T-cell (primary cell): ENCODE results near the gene MACROH2A1. TPM values are rescaled to one million over a fixed set of nuclear protein-coding genes. Genes with fewer than 3 reads are reported as not detected.

Experiments
- ATAC-seq, 4 experiments: fragments of 200-7000 bp in 3 of 4; fragments of 150-1000 bp in 1 of 4; cut with Tn5 transposase; replicated peaks in 1 of 4; 1 replicate in 3 of 4; 2 replicates in 1 of 4; pipeline ENCODE4 v1.10.0; 2021; ENCODE audit warnings: moderate library complexity in 3 of 4, mild to moderate bottlenecking in 2 of 4, moderate number of reproducible peaks in 1 of 4
- CTCF ChIA-PET, 2 donors: fragments of 300-600 bp; sonication (Branson Sonifier 250); formaldehyde crosslinking; loops; one replicate each; lab custom pipeline; 2022; ENCODE audit warnings: antibody characterized with exemption in 2 of 2; lab: Charles Lee
- POLR2A ChIA-PET, 2 donors: fragments of 300-600 bp; sonication (Branson Sonifier 250); formaldehyde crosslinking; loops; one replicate each; lab custom pipeline; 2022; ENCODE audit warnings: antibody characterized with exemption in 2 of 2; lab: Charles Lee
- DNase-seq, 35 experiments: peaks; one replicate each; pipeline versions ENCODE4 v3.0.0 to v3.0.0-alpha.2; 2013 to 2023
- H3K27ac ChIP-seq: one replicate; pipeline ENCODE4 v1.5.1; 2013; ENCODE audit warnings: low read length
- H3K27me3 ChIP-seq, 2 experiments: replicated peaks in 1 of 2; 1 replicate in 1 of 2; 2 replicates in 1 of 2; pipeline versions ENCODE4 v1.6.1 to v1.7.0; 2013; ENCODE audit warnings: low read length in 1 of 2, mixed read lengths in 1 of 2; ENCODE audit not compliant: control insufficient read depth in 2 of 2, insufficient read depth in 2 of 2; ENCODE audit errors: extremely low read depth in 1 of 2
- H3K36me3 ChIP-seq, 2 donors: 1 replicate in 1 of 2; 2 replicates in 1 of 2; pipeline versions ENCODE4 v1.6.1 to v1.7.0; 2013; ENCODE audit warnings: low read length in 1 of 2; ENCODE audit not compliant: control insufficient read depth in 2 of 2, insufficient read depth in 1 of 2; ENCODE audit errors: extremely low read depth in 1 of 2
- H3K4me1 ChIP-seq, 2 experiments: 1 replicate in 1 of 2; 2 replicates in 1 of 2; pipeline versions ENCODE4 v1.6.1 to v1.7.0; 2013; ENCODE audit warnings: low read length in 2 of 2, mixed read lengths in 1 of 2; ENCODE audit not compliant: insufficient read depth in 2 of 2, control insufficient read depth in 1 of 2; ENCODE audit errors: extremely low read depth in 1 of 2
- H3K4me3 ChIP-seq, 2 donors: 1 replicate in 1 of 2; 2 replicates in 1 of 2; pipeline versions ENCODE4 v1.5.1 to v1.7.0; 2013; ENCODE audit warnings: mild to moderate bottlenecking in 2 of 2, low read length in 1 of 2, moderate library complexity in 1 of 2; ENCODE audit not compliant: control insufficient read depth in 1 of 2; ENCODE audit errors: extremely low read depth in 1 of 2
- H3K9me3 ChIP-seq: 2 replicates; pipeline ENCODE4 v1.7.0; 2013
- H3K27ac Mint-ChIP-seq, 2 donors: one replicate each; pipeline ENCODE4 v1.8.0; 2020 to 2021; ENCODE audit warnings: mild to moderate bottlenecking in 2 of 2, mixed read lengths in 2 of 2
- H3K27me3 Mint-ChIP-seq, 2 donors: one replicate each; pipeline ENCODE4 v1.8.0; 2021 to 2022; ENCODE audit warnings: mixed read lengths in 2 of 2
- H3K36me3 Mint-ChIP-seq: one replicate; pipeline ENCODE4 v1.8.0; 2021; ENCODE audit warnings: mixed read lengths
- H3K4me1 Mint-ChIP-seq, 3 donors: one replicate each; pipeline ENCODE4 v1.8.0; 2020 to 2022; ENCODE audit warnings: mixed read lengths in 3 of 3, mild to moderate bottlenecking in 1 of 3
- H3K4me3 Mint-ChIP-seq, 3 donors: one replicate each; pipeline ENCODE4 v1.8.0; 2020 to 2022; ENCODE audit warnings: mild to moderate bottlenecking in 3 of 3, mixed read lengths in 3 of 3, moderate library complexity in 3 of 3
- H3K9me3 Mint-ChIP-seq, 3 donors: one replicate each; pipeline ENCODE4 v1.8.0; 2020 to 2022; ENCODE audit warnings: mixed read lengths in 3 of 3
- WGBS: methylation state at CpG from one replicate; pipeline ENCODE4 v1.1.5; 2013; ENCODE audit warnings: missing lambda C conversion rate; ENCODE audit not compliant: insufficient coverage; 5-methylcytosine and 5-hydroxymethylcytosine counted together
- total RNA-seq, 35 experiments: library from RNA in 6 of 35; stranded (reverse) in 6 of 35; fragments of 120-200 nt in 1 of 35; gene quantifications; one replicate each; pipeline versions ENCODE4 v1.2.1 to v1.2.4 and lab custom pipeline; 2013 to 2026

MACROH2A1 gene
- total RNA-seq, 5 donors from 2014 or later (not counting 1 experiment from before 2014, with no cell fraction given), result 111 to 136 (median 133) TPM

- Mint-ChIP-seq H3K27me3 (peaks cover 4 to 18% of the 10 kb centered on the region in 2 donors), H3K4me1 (peaks cover 0 to 11% (median 5%) of the 10 kb centered on the region in 3 donors), H3K36me3 (no peaks in the 10 kb centered on the region), H3K4me3 (no peak overlapping the region), H3K27ac (no peak overlapping the region), H3K9me3 (peaks cover 0 to 12% (median 6%) of the 10 kb centered on the region in 3 donors)
- Histone ChIP-seq H3K4me3 (no peak overlapping the region), H3K27ac (no peak overlapping the region), H3K4me1 (no peaks in the 10 kb centered on the region), H3K9me3 (no peaks in the 10 kb centered on the region), H3K36me3 (no peaks in the 10 kb centered on the region), H3K27me3 (peaks cover 0 to 14% of the 10 kb centered on the region in 2 experiments)
- no peak for DNase-seq
- 95% methylated on average over 7 of the region's 7 CpGs for WGBS
- ChIA-PET CTCF (no interaction called here), POLR2A (interaction anchor here in 1 of 2 donors (0.6 kb wide), 1 partner anchor 105 kb away, joined by 3 read pairs; no protein-coding TSS in a partner anchor)
- ATAC-seq, result no peak
These were observed 31.1 kb upstream of the MACROH2A1 start for GRCh38 chr5:135430135-135430437.

- Histone ChIP-seq H3K27me3 (peaks cover 0 to 8% of the 10 kb centered on the region in 2 experiments), H3K9me3 (no peaks in the 10 kb centered on the region), H3K4me3 (no peak overlapping the region), H3K4me1 (no peaks in the 10 kb centered on the region), H3K27ac (no peak overlapping the region), H3K36me3 (no peaks in the 10 kb centered on the region)
- Mint-ChIP-seq H3K36me3 (no peaks in the 10 kb centered on the region), H3K4me1 (peaks cover 0 to 11% (median 5%) of the 10 kb centered on the region in 3 donors), H3K9me3 (peaks cover 0 to 12% (median 6%) of the 10 kb centered on the region in 3 donors), H3K4me3 (no peak overlapping the region), H3K27ac (no peak overlapping the region), H3K27me3 (peaks cover 4 to 14% of the 10 kb centered on the region in 2 donors)
- DNase-seq, result no peak
- no peak for ATAC-seq
- WGBS, result 78% methylated on average over 7 of the region's 12 CpGs
- POLR2A ChIA-PET, result no interaction called here
- CTCF ChIA-PET, result interaction anchor here in 1 of 2 donors (0.5 kb wide), 1 partner anchor 18 kb away, joined by 3 read pairs; no protein-coding TSS in a partner anchor
These were observed 30.5 kb upstream of the MACROH2A1 start for GRCh38 chr5:135429301-135430134.

- no peaks in the 10 kb centered on the region for H3K36me3 ChIP-seq
- peaks cover 0 to 7% of the 10 kb centered on the region in 2 experiments for H3K27me3 ChIP-seq
- Mint-ChIP-seq H3K27ac (no peak overlapping the region), H3K4me3 (no peak overlapping the region), H3K27me3 (peaks cover 9 to 12% of the 10 kb centered on the region in 2 donors), H3K4me1 (peaks cover 0 to 11% (median 5%) of the 10 kb centered on the region in 3 donors), H3K9me3 (peaks cover 0 to 12% (median 6%) of the 10 kb centered on the region in 3 donors), H3K36me3 (no peaks in the 10 kb centered on the region)
- POLR2A ChIA-PET, result no interaction called here
- CTCF ChIA-PET, result no interaction called here
- no peaks in the 10 kb centered on the region for H3K4me1 ChIP-seq
- DNase-seq (no peak), ATAC-seq (no peak)
- no peak overlapping the region for H3K27ac ChIP-seq
- H3K4me3 ChIP-seq, result no peak overlapping the region
- no CpG with 5 or more reads among the region's 1 CpG for WGBS
- H3K9me3 ChIP-seq, result no peaks in the 10 kb centered on the region
These were observed 29.6 kb upstream of the MACROH2A1 start for GRCh38 chr5:135428586-135428985.

GRCh38 chr5:135426102-135427082 lies 27.4 kb upstream of the MACROH2A1 start:
- DNase-seq (peak in 15 of 35 experiments; percentile 5 to 64 (median 16)), ATAC-seq (peak; percentile 77 to 84 (median 80))
- Mint-ChIP-seq H3K9me3 (peaks cover 0 to 12% (median 6%) of the 10 kb centered on the region in 3 donors), H3K27me3 (peaks cover 17 to 21% of the 10 kb centered on the region in 2 donors), H3K4me3 (no peak overlapping the region), H3K27ac (peak overlapping the region in 1 of 2 donors; percentile 53), H3K4me1 (peaks cover 0 to 11% (median 5%) of the 10 kb centered on the region in 3 donors), H3K36me3 (no peaks in the 10 kb centered on the region)
- Histone ChIP-seq H3K9me3 (no peaks in the 10 kb centered on the region), H3K4me1 (no peaks in the 10 kb centered on the region), H3K27me3 (peaks cover 0 to 1% of the 10 kb centered on the region in 2 experiments), H3K36me3 (no peaks in the 10 kb centered on the region), H3K4me3 (no peak overlapping the region), H3K27ac (no peak overlapping the region)
- CTCF ChIA-PET, result interaction anchor here (0.5 to 2.1 kb wide), 12 partner anchors 9 to 303 kb away, joined by 3 to 6 read pairs (median 4); partner anchors contain the start of gene MACROH2A1 (in 1 of the 2)
- 100% methylated on average over 2 of the region's 7 CpGs for WGBS
- POLR2A ChIA-PET, result no interaction called here

GRCh38 chr5:135425641-135426040 lies 26.6 kb upstream of the MACROH2A1 start:
- Histone ChIP-seq H3K4me1 (no peaks in the 10 kb centered on the region), H3K27me3 (no peaks in the 10 kb centered on the region), H3K4me3 (no peak overlapping the region), H3K36me3 (no peaks in the 10 kb centered on the region), H3K9me3 (no peaks in the 10 kb centered on the region), H3K27ac (no peak overlapping the region)
- CTCF ChIA-PET, result interaction anchor here (0.5 to 2.1 kb wide), 12 partner anchors 10 to 135 kb away, joined by 3 to 6 read pairs (median 4); partner anchors contain the start of gene MACROH2A1 (in 1 of the 2)
- POLR2A ChIA-PET, result no interaction called here
- H3K9me3 Mint-ChIP-seq, result peaks cover 0 to 12% (median 6%) of the 10 kb centered on the region in 3 donors
- WGBS, result 0% methylated on average over 1 of the region's 2 CpGs
- H3K27me3 Mint-ChIP-seq, result peaks cover 19 to 26% of the 10 kb centered on the region in 2 donors
- ATAC-seq, result no peak
- no peak for DNase-seq
- no peak overlapping the region for H3K4me3 Mint-ChIP-seq
- no peaks in the 10 kb centered on the region for H3K36me3 Mint-ChIP-seq
- H3K27ac Mint-ChIP-seq, result peak overlapping the region in 1 of 2 donors; percentile 53
- peaks cover 0 to 11% (median 5%) of the 10 kb centered on the region in 3 donors for H3K4me1 Mint-ChIP-seq

GRCh38 chr5:135423846-135424168 lies 24.8 kb upstream of the MACROH2A1 start:
- Histone ChIP-seq H3K4me3 (no peak overlapping the region), H3K4me1 (no peaks in the 10 kb centered on the region), H3K27me3 (peaks cover 0 to 3% of the 10 kb centered on the region in 2 experiments), H3K9me3 (no peaks in the 10 kb centered on the region), H3K36me3 (no peaks in the 10 kb centered on the region), H3K27ac (no peak overlapping the region)
- Mint-ChIP-seq H3K9me3 (peaks cover 0 to 16% (median 15%) of the 10 kb centered on the region in 3 donors), H3K36me3 (no peaks in the 10 kb centered on the region), H3K4me1 (peaks cover 0 to 11% (median 5%) of the 10 kb centered on the region in 3 donors), H3K27ac (no peak overlapping the region), H3K27me3 (peaks cover 28 to 34% of the 10 kb centered on the region in 2 donors), H3K4me3 (no peak overlapping the region)
- ChIA-PET CTCF (interaction anchor here in 1 of 2 donors (1.8 kb wide), 1 partner anchor 12 kb away, joined by 5 read pairs; no protein-coding TSS in a partner anchor), POLR2A (no interaction called here)
- ATAC-seq (no peak), DNase-seq (no peak)
- 93% methylated on average over 1 of the region's 1 CpG for WGBS
